HG03025 (cell line): ENCODE data around the gene SMCR8.
A peak's percentile ranks its signal among the peaks of the same experiment; 100 is the strongest.
"Not testable (repeated sequence)": the region's sequence is repeated elsewhere in the genome, so short reads cannot be mapped to it uniquely, and the experiment has no call there.

Experiments used
- ATAC-seq: cut with Tn5 transposase; IDR thresholded peaks from one replicate; pipeline ENCODE4 v1.9.1; 2021; ENCODE audit warnings: mild to moderate bottlenecking, moderate library complexity; ENCODE audit not compliant: unreplicated experiment, low FRiP score

SMCR8 gene

DNA sequence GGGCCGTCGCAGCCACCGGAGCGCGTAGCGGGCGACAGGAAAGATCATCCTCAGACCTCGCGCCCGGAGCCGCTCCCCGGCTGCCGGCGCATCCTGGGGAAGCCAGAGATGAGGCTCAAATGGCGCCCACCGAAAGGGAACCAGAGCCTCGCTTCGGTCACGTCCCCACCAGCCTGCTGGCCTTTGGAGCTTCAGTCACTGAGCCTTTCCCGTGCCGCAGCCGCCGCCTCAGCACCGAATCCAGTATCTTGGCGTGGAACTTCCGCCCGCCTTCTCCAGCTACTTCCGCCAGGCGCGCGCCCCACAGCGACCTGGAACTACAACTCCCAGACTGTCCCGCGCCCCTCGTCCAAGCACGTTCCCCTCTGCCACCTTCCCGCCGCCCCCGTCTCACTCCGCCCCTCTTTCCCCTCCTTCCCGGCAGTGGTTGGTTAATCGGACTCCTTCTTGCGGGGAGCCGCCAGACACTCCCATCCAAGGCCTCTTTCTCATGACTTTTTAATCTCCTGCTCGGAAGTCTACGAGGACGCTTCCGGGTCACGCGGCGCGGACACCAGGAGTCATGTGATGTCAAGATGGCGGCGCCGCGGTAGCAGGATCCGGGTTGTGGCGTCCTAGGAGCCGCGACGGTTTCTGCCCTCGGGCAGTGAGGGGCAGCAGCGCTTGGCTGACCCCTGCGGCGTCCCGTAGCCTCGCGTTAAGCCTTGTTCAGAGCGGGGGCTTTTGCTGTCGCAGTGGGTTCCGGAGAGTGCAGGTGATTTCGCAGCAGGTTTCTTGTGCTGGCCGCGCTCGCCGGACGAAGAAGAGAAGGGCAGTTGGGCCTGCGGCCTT is at the start of gene SMCR8, which contains the start of gene TOP3A:
SMCR8 (plus strand) TSS at position 563 of the 831 bp plus-strand sequence. CDS start 497 bp downstream, outside the sequence.
TOP3A (minus strand) TSS at position 264 of the 831 bp plus-strand sequence; CDS start at position 48, 216 bp downstream.
- peak; percentile 75 for ATAC-seq

DNA sequence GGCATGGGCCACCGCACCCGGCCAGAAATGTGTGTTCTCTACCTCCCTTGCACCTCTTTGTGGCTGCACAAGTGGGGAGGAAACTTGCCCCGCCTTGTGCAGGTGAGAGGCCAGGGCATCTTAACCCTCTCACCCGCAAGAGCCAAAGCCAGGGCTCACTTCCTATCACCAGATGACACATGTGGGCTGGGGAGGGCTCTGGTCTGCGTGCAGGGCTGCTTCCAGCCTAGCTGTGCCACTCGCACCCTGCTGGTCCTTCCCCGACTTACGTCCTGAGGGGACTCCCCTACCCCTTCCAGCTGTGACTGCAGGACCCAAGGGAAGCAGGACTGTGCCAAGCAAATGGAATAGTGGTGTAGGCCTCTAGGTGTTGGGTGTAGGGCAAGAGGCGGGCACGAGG is 47.7 kb upstream of the SMCR8 start:
- ATAC-seq = no peak

GRCh38 chr17:18267927-18268711 is 47.0 kb upstream of the SMCR8 start:
- ATAC-seq = no peak

GRCh38 chr17:18270046-18270931 is 44.8 kb upstream of the SMCR8 start:
- ATAC-seq = no peak

- ATAC-seq = no peak
Measured at GRCh38 chr17:18277076-18277475, 38.0 kb upstream of the SMCR8 start.

- no peak for ATAC-seq
Measured at GRCh38 chr17:18278867-18279266, 36.2 kb upstream of the SMCR8 start.

DNA sequence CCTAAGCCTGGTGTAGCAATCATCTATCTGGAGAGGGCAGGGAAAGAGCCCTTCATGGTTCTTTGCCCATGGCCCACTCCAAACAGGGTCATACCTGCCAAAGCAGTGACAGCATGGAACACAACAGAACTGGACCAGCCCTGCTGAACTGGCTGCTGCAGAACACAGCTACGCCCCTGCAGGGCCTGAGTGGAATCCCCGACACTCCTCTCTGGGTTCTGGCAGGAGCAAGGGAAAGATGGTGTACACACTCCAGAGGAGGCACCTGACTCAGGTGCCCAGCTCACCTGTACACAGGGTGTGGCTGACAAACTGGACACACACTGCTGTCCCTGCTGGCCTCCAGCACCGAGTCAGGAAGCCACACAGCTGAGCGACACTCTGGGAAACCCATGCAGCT is 34.8 kb upstream of the SMCR8 start:
- no peak for ATAC-seq

DNA sequence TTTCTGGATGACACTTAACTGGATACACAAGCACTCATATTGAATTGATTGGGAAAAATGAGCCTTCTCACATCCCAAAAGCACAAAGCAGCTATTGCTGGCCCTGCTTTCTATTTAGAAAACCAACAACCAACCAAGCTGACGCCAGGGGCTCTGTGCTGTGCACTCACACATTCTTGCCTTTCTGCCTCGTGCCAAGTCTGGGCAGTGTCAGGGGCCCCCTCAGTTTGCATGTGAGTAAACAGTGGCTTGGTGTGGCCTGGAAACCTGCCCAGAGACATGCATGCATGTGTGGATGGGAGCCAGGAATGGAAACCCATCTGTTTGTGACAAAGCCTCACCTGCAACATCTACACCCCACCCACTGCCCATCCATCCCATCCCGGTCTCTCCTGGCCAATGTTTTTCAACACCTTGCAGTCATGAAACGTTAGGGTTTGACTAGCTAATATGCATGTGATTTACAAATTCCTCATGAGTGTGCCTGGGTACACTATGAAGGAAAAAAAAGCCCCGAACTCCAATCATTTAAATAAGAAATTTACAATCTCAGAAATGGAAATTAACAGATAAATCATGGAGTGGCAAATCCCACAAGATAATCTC is 34.2 kb upstream of the SMCR8 start:
- ATAC-seq = no peak

GRCh38 chr17:18281788-18282187 is 33.3 kb upstream of the SMCR8 start:
- ATAC-seq = no peak

GRCh38 chr17:18285296-18285695 is 29.8 kb upstream of the SMCR8 start:
- no peak for ATAC-seq

DNA sequence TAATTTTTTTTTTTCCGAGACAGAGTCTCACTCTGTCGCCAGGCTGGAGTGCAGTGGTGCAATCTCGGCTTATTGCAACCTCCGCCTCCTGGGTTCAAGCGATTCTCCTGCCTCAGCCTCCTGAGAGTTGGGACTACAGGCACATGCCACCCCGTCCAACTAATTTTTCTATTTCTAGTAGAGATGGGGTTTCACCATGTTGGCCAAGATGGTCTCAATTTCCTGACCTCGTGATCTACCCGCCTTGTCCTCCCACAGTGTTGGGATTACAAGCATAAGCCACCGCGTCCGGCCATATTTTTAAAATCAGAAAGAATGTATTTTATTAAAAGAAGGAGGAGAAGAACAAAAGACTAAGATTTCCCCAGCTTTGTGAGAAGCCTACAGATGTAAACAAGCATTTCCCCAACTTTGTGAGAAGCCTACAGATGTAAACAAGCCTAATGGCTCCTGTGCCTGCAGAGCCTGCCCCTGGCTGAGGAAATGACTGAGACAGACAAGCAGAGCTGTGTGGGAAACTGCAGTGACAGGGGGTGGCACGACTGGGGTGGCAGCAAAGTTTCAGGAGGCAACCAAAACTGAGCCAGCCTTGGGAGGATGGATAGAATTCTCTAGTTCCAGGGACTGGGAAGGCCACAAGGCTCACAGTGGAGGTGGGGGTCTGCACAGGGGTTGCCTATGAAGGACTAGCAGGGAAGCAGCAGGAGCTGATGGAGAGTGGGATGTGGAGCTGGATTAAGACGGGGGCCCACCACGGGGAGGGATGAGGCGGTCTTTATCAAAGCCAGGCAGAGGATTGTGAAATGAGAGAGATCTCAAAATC is 23.2 kb upstream of the SMCR8 start:
- no peak for ATAC-seq

- ATAC-seq = not testable (repeated sequence)
Measured at GRCh38 chr17:18298061-18298460, 17.0 kb upstream of the SMCR8 start.

- ATAC-seq = no peak
Measured at GRCh38 chr17:18300725-18301480, 14.2 kb upstream of the SMCR8 start.

GRCh38 chr17:18303206-18303605 is 11.9 kb upstream of the SMCR8 start:
- ATAC-seq = not testable (repeated sequence)

- no peak for ATAC-seq
Measured at GRCh38 chr17:18309202-18309601, 5.9 kb upstream of the SMCR8 start.

DNA sequence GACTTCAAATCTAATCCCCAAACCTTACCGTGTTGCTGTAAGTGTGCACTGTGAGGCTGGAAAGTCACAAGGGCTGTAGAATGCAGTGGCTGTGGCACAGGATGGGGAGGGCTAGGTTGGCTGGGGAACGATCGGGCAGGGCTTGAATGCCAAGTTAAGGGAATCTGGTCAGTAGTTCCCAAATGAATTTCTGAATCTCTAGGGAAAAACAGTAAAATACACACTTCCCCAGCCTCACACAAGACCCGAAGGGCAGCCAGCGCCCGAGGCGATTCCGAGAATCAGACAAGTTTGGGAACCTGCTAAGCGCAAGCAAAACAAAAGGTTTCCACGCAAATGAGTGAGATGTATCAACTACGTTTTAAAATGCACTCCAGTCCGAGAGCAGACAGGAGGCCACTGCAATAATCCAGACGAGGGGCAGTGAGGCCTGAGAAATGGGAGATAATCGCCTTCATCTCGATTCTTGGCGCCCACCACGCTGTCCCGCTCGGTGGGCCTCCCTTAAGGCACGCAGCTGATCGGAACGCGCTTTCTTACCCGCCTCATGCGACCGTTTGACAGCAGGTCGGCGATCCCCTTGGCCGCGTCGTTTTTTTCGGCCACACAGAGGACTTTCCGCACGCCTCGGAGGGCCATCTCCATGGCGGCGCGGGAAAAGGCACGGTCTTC is 898 bp upstream of the SMCR8 start:
- peak; percentile 12 for ATAC-seq

GRCh38 chr17:18315562-18315922 is 449 bp downstream of the SMCR8 start:
- ATAC-seq = no peak

DNA sequence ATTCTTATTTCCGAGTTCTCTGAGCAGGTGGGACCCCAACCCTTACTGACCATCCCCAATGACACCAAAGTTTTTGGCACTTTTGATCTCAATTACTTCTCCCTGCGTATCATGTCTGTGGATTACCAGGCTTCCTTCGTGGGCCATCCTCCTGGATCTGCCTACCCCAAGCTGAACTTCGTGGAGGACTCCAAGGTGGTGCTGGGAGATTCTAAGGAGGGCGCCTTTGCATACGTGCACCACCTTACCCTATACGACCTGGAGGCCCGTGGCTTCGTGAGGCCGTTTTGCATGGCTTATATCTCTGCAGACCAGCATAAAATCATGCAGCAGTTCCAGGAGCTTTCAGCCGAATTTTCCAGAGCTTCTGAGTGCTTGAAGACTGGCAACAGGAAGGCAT is 868 bp downstream of the SMCR8 start:
- ATAC-seq = no peak
